ENCODE data around the gene CNOT1. TPM values are rescaled to one million over a fixed set of nuclear protein-coding genes. Genes with fewer than 3 reads are reported as not detected.
A peak's percentile ranks its signal among the peaks of the same experiment; 100 is the strongest.

Gene CNOT1
- total RNA-seq, 1 experiment from 2014 or later, result 230 TPM

GRCh38 chr16:58515125-58515870, 114.3 kb downstream of the CNOT1 start, which contains the start of gene SETD6 (continued):
- TF ChIP-seq YY1 (IDR thresholded peaks at IDR 0.05; ENCODE audit: extremely low read depth, insufficient replicate concordance, low read depth, low read length), result no peak

GRCh38 chr16:58513874-58514273, 115.8 kb downstream of the CNOT1 start:
- ATAC-seq (no peak), DNase-seq (ENCODE audit: low read depth, low spot score) (no peak)
- POLR2A ChIA-PET, result no interaction called here
- H3K9me2 ChIP-seq (ENCODE audit: insufficient read depth), result no peaks in the 10 kb centered on the region
- no peak overlapping the region for H3K27ac ChIP-seq (ENCODE audit: low read depth, low read length)
- H2AFZ ChIP-seq (ENCODE audit: low read depth, low read length, poor library complexity, severe bottlenecking), result no peak overlapping the region
- intact Hi-C loops (cut with micrococcal nuclease), result loop anchor here (5.0 kb wide), 1 partner anchor 243 kb away; no protein-coding TSS in a partner anchor
- no peak overlapping the region for H3K9ac ChIP-seq (ENCODE audit: low read length)
- peaks cover 76% of the 10 kb centered on the region for H3K79me2 ChIP-seq (ENCODE audit: insufficient read depth, low read length)
- CTCF ChIA-PET, result interaction anchor here (1.2 to 4.8 kb wide), 4 partner anchors 14 to 242 kb away, joined by 4 to 35 read pairs (median 6); partner anchors contain the start of gene NDRG4
- RAD21 ChIA-PET (ENCODE audit: low non-redundant PET in 1 of 2, low total read pairs in 2 of 2, uncharacterized antibody in 2 of 2, unreplicated experiment in 2 of 2), result no interaction called here
- H3K27me3 ChIP-seq (ENCODE audit: insufficient read depth, low read length), result no peaks in the 10 kb centered on the region
- H3K36me3 ChIP-seq (ENCODE audit: control insufficient read depth in 1 of 2, insufficient read depth in 2 of 2, low read length in 2 of 2), result peaks cover 12 to 44% of the 10 kb centered on the region in 2 experiments; a peak in 3 of 4 replicates
- no peaks in the 10 kb centered on the region for H3K9me3 ChIP-seq (ENCODE audit: control insufficient read depth in 1 of 2, insufficient read depth in 1 of 2, low read depth in 1 of 2, low read length in 2 of 2)
- no TSS peak for BruUV-seq (replicated peaks)
- H4K20me1 ChIP-seq (ENCODE audit: insufficient read depth), result no peaks in the 10 kb centered on the region; the same call in 1 of the 2 replicates
- peaks cover 5 to 22% of the 10 kb centered on the region in 2 experiments; a peak in 3 of 4 replicates for H3K4me1 ChIP-seq (ENCODE audit: control insufficient read depth in 1 of 2, insufficient read depth in 2 of 2, low read length in 2 of 2)
- H3K4me2 ChIP-seq (ENCODE audit: low read length), result peak overlapping the region; percentile 97; the same call in 1 of the 2 replicates
- H3K4me3 ChIP-seq (replicated peaks in 1 of 2; ENCODE audit: low read depth in 1 of 2, low read length in 2 of 2), result peak overlapping the region in 1 of 2 experiments; percentile 72; a peak in 1 of 4 replicates
- TF ChIP-seq SRF (IDR thresholded peaks at IDR 0.05; ENCODE audit: low read depth) (no peak), REST (IDR thresholded peaks at IDR 0.05; ENCODE audit: low read depth) (no peak), POLR2A (IDR thresholded peaks at IDR 0.05; ENCODE audit: borderline replicate concordance, extremely low read depth, insufficient read depth, insufficient read length) (no peak), EGR1 (IDR thresholded peaks at IDR 0.05; ENCODE audit: low read depth) (no peak), ATF3 (IDR thresholded peaks at IDR 0.05) (no peak), SP1 (IDR thresholded peaks at IDR 0.05; ENCODE audit: low read depth) (no peak), MAX (IDR thresholded peaks at IDR 0.05) (no peak), ZBTB33 (IDR thresholded peaks at IDR 0.05; ENCODE audit: extremely low read depth, insufficient replicate concordance, low read length) (no peak), FOSL1 (IDR thresholded peaks at IDR 0.05; ENCODE audit: low read depth) (no peak), EZH2phosphoT487 (IDR thresholded peaks at IDR 0.05; ENCODE audit: borderline replicate concordance) (no peak), YY1 (IDR thresholded peaks at IDR 0.05; ENCODE audit: extremely low read depth, insufficient replicate concordance, low read depth, low read length) (no peak), RAD21 (IDR thresholded peaks at IDR 0.05; ENCODE audit: low read depth) (no peak), ELF1 (IDR thresholded peaks at IDR 0.05; ENCODE audit: borderline replicate concordance, low read depth) (no peak), CBX3 (IDR thresholded peaks at IDR 0.05; ENCODE audit: low read depth) (no peak), TCF7L2 (IDR thresholded peaks at IDR 0.05; ENCODE audit: borderline replicate concordance, extremely low read depth, insufficient read depth, insufficient read length) (no peak), ZFX (IDR thresholded peaks at IDR 0.05) (no peak), JUND (IDR thresholded peaks at IDR 0.05) (no peak)

Data from HCT116 (cell line).